ENCODE measurements around the gene TUBAL3.

TUBAL3 gene

GRCh38 chr10:5446390-5446926, 41.8 kb upstream of the TUBAL3 start:
- Histone ChIP-seq H3K36me3 (peaks cover 0 to 21% (median 0%) of the 10 kb centered on the region in 11 experiments; a peak in 4 of 22 replicates), H3K27ac (no peak overlapping the region)

GRCh38 chr10:5445006-5445405, 40.4 kb upstream of the TUBAL3 start:
- H3K36me3 ChIP-seq, result peaks cover 0 to 21% (median 0%) of the 10 kb centered on the region in 11 experiments; a peak in 4 of 22 replicates
- no peak overlapping the region for H3K27ac ChIP-seq
- peaks cover 0 to 7% (median 0%) of the 10 kb centered on the region in 11 experiments; a peak in 1 of 22 replicates for H4K20me1 ChIP-seq
- H3K4me1 ChIP-seq, result peaks cover 11 to 28% (median 22%) of the 10 kb centered on the region in 10 experiments
- no peak overlapping the region for H3K9ac ChIP-seq
- H3K9me3 ChIP-seq (replicated peaks in 1 of 11), result no peaks in the 10 kb centered on the region
- TF ChIP-seq Cebpa-rat (IDR thresholded peaks at IDR 0.05), result no peak
- no peak overlapping the region for H3K4me2 ChIP-seq
- no peak overlapping the region for H3K4me3 ChIP-seq
- no peaks in the 10 kb centered on the region for H3K27me3 ChIP-seq

More at GRCh38 chr10:5446390-5446926, 41.8 kb upstream of the TUBAL3 start:
- H3K4me1 ChIP-seq, result peaks cover 11 to 28% (median 22%) of the 10 kb centered on the region in 10 experiments
- peak overlapping the region; percentile 43 to 69 (median 57) for H3K4me2 ChIP-seq
- no peaks in the 10 kb centered on the region for H3K27me3 ChIP-seq
- 0 out of 22 replicates have a peak, but pooled peaks cover 0 to 4% (median 0%) of the 10 kb centered on the region in 11 experiments for H4K20me1 ChIP-seq
- TF ChIP-seq Cebpa-rat (IDR thresholded peaks at IDR 0.05), result no peak
- no peaks in the 10 kb centered on the region for H3K9me3 ChIP-seq (replicated peaks in 1 of 11)
- no peak overlapping the region; a peak in 1 of 22 replicates for H3K9ac ChIP-seq
- H3K4me3 ChIP-seq, result peak overlapping the region in 3 of 10 experiments; percentile 18 to 33 (median 23); a peak in 3 of 20 replicates

- Histone ChIP-seq H4K20me1 (peaks cover 0 to 19% (median 0%) of the 10 kb centered on the region in 11 experiments; a peak in 2 of 22 replicates), H3K27ac (no peak overlapping the region), H3K9me3 (replicated peaks in 1 of 11) (no peaks in the 10 kb centered on the region), H3K27me3 (no peaks in the 10 kb centered on the region), H3K4me3 (no peak overlapping the region), H3K9ac (no peak overlapping the region), H3K4me2 (no peak overlapping the region), H3K36me3 (peaks cover 0 to 33% (median 10%) of the 10 kb centered on the region in 11 experiments; a peak in 10 of 22 replicates), H3K4me1 (peaks cover 11 to 26% (median 20%) of the 10 kb centered on the region in 10 experiments)
- TF ChIP-seq Cebpa-rat (IDR thresholded peaks at IDR 0.05), result no peak
Measured at GRCh38 chr10:5443429-5443828, 38.8 kb upstream of the TUBAL3 start.

GRCh38 chr10:5442990-5443370, 38.4 kb upstream of the TUBAL3 start:
- H3K9me3 ChIP-seq (replicated peaks in 1 of 11), result no peaks in the 10 kb centered on the region
- H3K27ac ChIP-seq, result no peak overlapping the region
- peaks cover 0 to 19% (median 0%) of the 10 kb centered on the region in 11 experiments; a peak in 2 of 22 replicates for H4K20me1 ChIP-seq
- TF ChIP-seq Cebpa-rat (IDR thresholded peaks at IDR 0.05), result no peak
- no peak overlapping the region for H3K4me3 ChIP-seq
- peaks cover 11 to 22% (median 17%) of the 10 kb centered on the region in 10 experiments for H3K4me1 ChIP-seq
- no peak overlapping the region for H3K9ac ChIP-seq
- no peak overlapping the region for H3K4me2 ChIP-seq
- H3K36me3 ChIP-seq, result peaks cover 0 to 33% (median 10%) of the 10 kb centered on the region in 11 experiments; a peak in 10 of 22 replicates
- H3K27me3 ChIP-seq, result no peaks in the 10 kb centered on the region

GRCh38 chr10:5442065-5442989, 37.7 kb upstream of the TUBAL3 start:
- Histone ChIP-seq H3K9ac (no peak overlapping the region), H3K4me3 (no peak overlapping the region), H3K27me3 (no peaks in the 10 kb centered on the region), H3K4me2 (no peak overlapping the region), H4K20me1 (peaks cover 0 to 19% (median 0%) of the 10 kb centered on the region in 11 experiments; a peak in 2 of 22 replicates), H3K9me3 (replicated peaks in 1 of 11) (no peaks in the 10 kb centered on the region), H3K36me3 (peaks cover 0 to 33% (median 10%) of the 10 kb centered on the region in 11 experiments; a peak in 10 of 22 replicates), H3K4me1 (peaks cover 6 to 15% (median 11%) of the 10 kb centered on the region in 10 experiments; a peak in 19 of 20 replicates), H3K27ac (no peak overlapping the region)
- peak in 2 of 11 experiments; percentile 16 to 28; a peak in 1 of 22 replicates for TF ChIP-seq Cebpa-rat (IDR thresholded peaks at IDR 0.05)

GRCh38 chr10:5441106-5441505, 36.5 kb upstream of the TUBAL3 start:
- Histone ChIP-seq H3K4me1 (peaks cover 0 to 3% (median under 1%) of the 10 kb centered on the region in 10 experiments; a peak in 8 of 20 replicates), H3K4me2 (no peak overlapping the region), H3K27me3 (no peaks in the 10 kb centered on the region), H3K36me3 (peaks cover 0 to 33% (median 10%) of the 10 kb centered on the region in 11 experiments; a peak in 11 of 22 replicates), H3K9ac (peak overlapping the region in 1 of 11 experiments; percentile 3; a peak in 1 of 22 replicates), H3K9me3 (replicated peaks in 1 of 11) (no peaks in the 10 kb centered on the region), H3K4me3 (no peak overlapping the region), H4K20me1 (peaks cover 0 to 19% (median 0%) of the 10 kb centered on the region in 11 experiments; a peak in 2 of 22 replicates), H3K27ac (no peak overlapping the region)
- no peak for TF ChIP-seq Cebpa-rat (IDR thresholded peaks at IDR 0.05)

GRCh38 chr10:5440206-5440605, 35.6 kb upstream of the TUBAL3 start:
- H3K27me3 ChIP-seq, result no peaks in the 10 kb centered on the region
- H3K36me3 ChIP-seq, result peaks cover 0 to 32% (median 10%) of the 10 kb centered on the region in 11 experiments; a peak in 10 of 22 replicates
- no peak overlapping the region for H3K4me3 ChIP-seq
- no peaks in the 10 kb centered on the region for H3K4me1 ChIP-seq
- peaks cover 0 to 19% (median 0%) of the 10 kb centered on the region in 11 experiments; a peak in 2 of 22 replicates for H4K20me1 ChIP-seq
- H3K9ac ChIP-seq, result no peak overlapping the region
- TF ChIP-seq Cebpa-rat (IDR thresholded peaks at IDR 0.05), result no peak
- no peaks in the 10 kb centered on the region for H3K9me3 ChIP-seq (replicated peaks in 1 of 11)
- H3K4me2 ChIP-seq, result no peak overlapping the region
- no peak overlapping the region for H3K27ac ChIP-seq

- H3K4me2 ChIP-seq, result no peak overlapping the region
- peaks cover 0 to 8% (median 0%) of the 10 kb centered on the region in 11 experiments; a peak in 6 of 22 replicates for H3K9me3 ChIP-seq (replicated peaks in 1 of 11)
- no peaks in the 10 kb centered on the region for H3K27me3 ChIP-seq
- H3K4me3 ChIP-seq, result no peak overlapping the region
- peaks cover 0 to 15% (median 0%) of the 10 kb centered on the region in 11 experiments; a peak in 2 of 22 replicates for H4K20me1 ChIP-seq
- H3K36me3 ChIP-seq, result peaks cover 0 to 44% (median 25%) of the 10 kb centered on the region in 11 experiments; a peak in 19 of 22 replicates
- H3K9ac ChIP-seq, result no peak overlapping the region
- TF ChIP-seq Cebpa-rat (IDR thresholded peaks at IDR 0.05), result no peak
- H3K27ac ChIP-seq, result no peak overlapping the region
- 0 out of 20 replicates have a peak, but pooled peaks cover 0 to 4% (median 0%) of the 10 kb centered on the region in 10 experiments for H3K4me1 ChIP-seq
Measured at GRCh38 chr10:5435328-5435727, 30.7 kb upstream of the TUBAL3 start.

All from BLaER1 treated with 17β-estradiol and CSF1 and Interleukin-3, amounts not matched to agents 10 nM and 100 nM (cell line).